ENCODE data around the gene TWF1. TPM values are rescaled to one million over a fixed set of nuclear protein-coding genes. Genes with fewer than 3 reads are reported as not detected.
A peak's percentile ranks its signal among the peaks of the same experiment; 100 is the strongest.

The TWF1 gene
- total and polyA plus RNA-seq, 9 of the 15 experiments (the other 6 are each of a cell fraction or from before 2014, with no cell fraction given), result 10.3 to 29.4 (median 23.4) TPM

DNA sequence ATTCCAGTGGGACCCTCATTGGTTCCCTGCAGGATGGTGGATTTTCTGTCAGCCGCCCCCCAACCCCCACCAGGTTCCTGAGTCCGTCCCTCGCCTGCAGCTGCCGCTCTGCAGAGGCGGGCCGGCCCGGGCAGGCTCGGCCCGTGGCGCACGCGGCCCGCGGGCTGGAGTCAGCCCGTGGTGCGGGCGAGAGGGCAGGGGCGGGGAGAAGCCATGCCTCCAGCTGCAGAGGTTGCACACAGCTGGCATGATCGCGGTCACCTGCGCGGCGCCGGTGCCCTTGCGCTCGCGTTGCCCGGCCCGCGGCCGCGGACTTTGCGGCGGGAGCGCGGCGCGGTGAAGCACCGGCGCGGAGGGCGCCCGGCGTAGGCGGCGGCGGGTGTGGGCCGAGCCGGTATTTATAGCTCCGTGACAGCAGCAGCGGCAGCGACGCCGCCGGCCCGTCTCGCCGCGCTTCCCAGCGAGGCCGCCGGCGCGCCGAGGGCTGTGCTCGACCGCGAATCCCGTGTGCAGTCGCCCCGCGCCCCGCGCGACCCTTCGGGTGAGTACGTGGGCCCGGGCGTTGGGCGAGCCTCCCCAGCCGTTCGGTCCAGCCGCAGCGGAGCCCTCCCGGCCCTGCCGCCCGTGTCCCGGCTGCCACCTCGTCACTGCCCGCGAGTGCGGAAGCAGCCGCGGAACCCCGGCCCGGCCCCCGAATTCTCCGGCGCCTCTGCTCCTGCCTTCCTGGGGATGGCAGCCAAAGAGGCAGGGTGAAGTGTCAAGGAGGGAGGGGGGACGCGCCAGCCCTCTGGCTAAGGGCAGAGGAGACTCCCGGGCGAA lies 29.7 kb upstream of the TWF1 start, which contains the start of gene TMEM117 (continued):
- TF ChIP-seq, protein P1, sequence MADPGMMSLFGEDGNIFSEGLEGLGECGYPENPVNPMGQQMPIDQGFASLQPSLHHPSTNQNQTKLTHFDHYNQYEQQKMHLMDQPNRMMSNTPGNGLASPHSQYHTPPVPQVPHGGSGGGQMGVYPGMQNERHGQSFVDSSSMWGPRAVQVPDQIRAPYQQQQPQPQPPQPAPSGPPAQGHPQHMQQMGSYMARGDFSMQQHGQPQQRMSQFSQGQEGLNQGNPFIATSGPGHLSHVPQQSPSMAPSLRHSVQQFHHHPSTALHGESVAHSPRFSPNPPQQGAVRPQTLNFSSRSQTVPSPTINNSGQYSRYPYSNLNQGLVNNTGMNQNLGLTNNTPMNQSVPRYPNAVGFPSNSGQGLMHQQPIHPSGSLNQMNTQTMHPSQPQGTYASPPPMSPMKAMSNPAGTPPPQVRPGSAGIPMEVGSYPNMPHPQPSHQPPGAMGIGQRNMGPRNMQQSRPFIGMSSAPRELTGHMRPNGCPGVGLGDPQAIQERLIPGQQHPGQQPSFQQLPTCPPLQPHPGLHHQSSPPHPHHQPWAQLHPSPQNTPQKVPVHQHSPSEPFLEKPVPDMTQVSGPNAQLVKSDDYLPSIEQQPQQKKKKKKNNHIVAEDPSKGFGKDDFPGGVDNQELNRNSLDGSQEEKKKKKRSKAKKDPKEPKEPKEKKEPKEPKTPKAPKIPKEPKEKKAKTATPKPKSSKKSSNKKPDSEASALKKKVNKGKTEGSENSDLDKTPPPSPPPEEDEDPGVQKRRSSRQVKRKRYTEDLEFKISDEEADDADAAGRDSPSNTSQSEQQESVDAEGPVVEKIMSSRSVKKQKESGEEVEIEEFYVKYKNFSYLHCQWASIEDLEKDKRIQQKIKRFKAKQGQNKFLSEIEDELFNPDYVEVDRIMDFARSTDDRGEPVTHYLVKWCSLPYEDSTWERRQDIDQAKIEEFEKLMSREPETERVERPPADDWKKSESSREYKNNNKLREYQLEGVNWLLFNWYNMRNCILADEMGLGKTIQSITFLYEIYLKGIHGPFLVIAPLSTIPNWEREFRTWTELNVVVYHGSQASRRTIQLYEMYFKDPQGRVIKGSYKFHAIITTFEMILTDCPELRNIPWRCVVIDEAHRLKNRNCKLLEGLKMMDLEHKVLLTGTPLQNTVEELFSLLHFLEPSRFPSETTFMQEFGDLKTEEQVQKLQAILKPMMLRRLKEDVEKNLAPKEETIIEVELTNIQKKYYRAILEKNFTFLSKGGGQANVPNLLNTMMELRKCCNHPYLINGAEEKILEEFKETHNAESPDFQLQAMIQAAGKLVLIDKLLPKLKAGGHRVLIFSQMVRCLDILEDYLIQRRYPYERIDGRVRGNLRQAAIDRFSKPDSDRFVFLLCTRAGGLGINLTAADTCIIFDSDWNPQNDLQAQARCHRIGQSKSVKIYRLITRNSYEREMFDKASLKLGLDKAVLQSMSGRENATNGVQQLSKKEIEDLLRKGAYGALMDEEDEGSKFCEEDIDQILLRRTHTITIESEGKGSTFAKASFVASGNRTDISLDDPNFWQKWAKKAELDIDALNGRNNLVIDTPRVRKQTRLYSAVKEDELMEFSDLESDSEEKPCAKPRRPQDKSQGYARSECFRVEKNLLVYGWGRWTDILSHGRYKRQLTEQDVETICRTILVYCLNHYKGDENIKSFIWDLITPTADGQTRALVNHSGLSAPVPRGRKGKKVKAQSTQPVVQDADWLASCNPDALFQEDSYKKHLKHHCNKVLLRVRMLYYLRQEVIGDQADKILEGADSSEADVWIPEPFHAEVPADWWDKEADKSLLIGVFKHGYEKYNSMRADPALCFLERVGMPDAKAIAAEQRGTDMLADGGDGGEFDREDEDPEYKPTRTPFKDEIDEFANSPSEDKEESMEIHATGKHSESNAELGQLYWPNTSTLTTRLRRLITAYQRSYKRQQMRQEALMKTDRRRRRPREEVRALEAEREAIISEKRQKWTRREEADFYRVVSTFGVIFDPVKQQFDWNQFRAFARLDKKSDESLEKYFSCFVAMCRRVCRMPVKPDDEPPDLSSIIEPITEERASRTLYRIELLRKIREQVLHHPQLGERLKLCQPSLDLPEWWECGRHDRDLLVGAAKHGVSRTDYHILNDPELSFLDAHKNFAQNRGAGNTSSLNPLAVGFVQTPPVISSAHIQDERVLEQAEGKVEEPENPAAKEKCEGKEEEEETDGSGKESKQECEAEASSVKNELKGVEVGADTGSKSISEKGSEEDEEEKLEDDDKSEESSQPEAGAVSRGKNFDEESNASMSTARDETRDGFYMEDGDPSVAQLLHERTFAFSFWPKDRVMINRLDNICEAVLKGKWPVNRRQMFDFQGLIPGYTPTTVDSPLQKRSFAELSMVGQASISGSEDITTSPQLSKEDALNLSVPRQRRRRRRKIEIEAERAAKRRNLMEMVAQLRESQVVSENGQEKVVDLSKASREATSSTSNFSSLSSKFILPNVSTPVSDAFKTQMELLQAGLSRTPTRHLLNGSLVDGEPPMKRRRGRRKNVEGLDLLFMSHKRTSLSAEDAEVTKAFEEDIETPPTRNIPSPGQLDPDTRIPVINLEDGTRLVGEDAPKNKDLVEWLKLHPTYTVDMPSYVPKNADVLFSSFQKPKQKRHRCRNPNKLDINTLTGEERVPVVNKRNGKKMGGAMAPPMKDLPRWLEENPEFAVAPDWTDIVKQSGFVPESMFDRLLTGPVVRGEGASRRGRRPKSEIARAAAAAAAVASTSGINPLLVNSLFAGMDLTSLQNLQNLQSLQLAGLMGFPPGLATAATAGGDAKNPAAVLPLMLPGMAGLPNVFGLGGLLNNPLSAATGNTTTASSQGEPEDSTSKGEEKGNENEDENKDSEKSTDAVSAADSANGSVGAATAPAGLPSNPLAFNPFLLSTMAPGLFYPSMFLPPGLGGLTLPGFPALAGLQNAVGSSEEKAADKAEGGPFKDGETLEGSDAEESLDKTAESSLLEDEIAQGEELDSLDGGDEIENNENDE (IDR thresholded peaks at IDR 0.05; ENCODE audit: low read depth, low read length), result no peak
- no peak for TF ChIP-seq SAFB (IDR thresholded peaks at IDR 0.05; ENCODE audit: borderline replicate concordance, low read depth, low read length)
- 0 out of 2 replicates have a peak, but pooled peaks have one; percentile 64 for TF ChIP-seq ZNF282 (CRISPR knock-in tag; IDR thresholded peaks at IDR 0.05)
- TF ChIP-seq NFIX (CRISPR knock-in tag; IDR thresholded peaks at IDR 0.05; ENCODE audit: low read depth), result no peak
- no peak for TF ChIP-seq POLR2AphosphoS2 (IDR thresholded peaks at IDR 0.05; ENCODE audit: low read length)
- TF ChIP-seq, protein P2, sequence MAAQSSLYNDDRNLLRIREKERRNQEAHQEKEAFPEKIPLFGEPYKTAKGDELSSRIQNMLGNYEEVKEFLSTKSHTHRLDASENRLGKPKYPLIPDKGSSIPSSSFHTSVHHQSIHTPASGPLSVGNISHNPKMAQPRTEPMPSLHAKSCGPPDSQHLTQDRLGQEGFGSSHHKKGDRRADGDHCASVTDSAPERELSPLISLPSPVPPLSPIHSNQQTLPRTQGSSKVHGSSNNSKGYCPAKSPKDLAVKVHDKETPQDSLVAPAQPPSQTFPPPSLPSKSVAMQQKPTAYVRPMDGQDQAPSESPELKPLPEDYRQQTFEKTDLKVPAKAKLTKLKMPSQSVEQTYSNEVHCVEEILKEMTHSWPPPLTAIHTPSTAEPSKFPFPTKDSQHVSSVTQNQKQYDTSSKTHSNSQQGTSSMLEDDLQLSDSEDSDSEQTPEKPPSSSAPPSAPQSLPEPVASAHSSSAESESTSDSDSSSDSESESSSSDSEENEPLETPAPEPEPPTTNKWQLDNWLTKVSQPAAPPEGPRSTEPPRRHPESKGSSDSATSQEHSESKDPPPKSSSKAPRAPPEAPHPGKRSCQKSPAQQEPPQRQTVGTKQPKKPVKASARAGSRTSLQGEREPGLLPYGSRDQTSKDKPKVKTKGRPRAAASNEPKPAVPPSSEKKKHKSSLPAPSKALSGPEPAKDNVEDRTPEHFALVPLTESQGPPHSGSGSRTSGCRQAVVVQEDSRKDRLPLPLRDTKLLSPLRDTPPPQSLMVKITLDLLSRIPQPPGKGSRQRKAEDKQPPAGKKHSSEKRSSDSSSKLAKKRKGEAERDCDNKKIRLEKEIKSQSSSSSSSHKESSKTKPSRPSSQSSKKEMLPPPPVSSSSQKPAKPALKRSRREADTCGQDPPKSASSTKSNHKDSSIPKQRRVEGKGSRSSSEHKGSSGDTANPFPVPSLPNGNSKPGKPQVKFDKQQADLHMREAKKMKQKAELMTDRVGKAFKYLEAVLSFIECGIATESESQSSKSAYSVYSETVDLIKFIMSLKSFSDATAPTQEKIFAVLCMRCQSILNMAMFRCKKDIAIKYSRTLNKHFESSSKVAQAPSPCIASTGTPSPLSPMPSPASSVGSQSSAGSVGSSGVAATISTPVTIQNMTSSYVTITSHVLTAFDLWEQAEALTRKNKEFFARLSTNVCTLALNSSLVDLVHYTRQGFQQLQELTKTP (IDR thresholded peaks at IDR 0.05; ENCODE audit: low read depth in 1 of 2, partially characterized antibody in 2 of 2), result no peak
- TF ChIP-seq TAF9B (IDR thresholded peaks at IDR 0.05; ENCODE audit: partially characterized antibody), result no peak
- no peak for TF ChIP-seq ZNF121 (CRISPR knock-in tag; conservative IDR thresholded peaks at IDR 0.05)
- no peak for TF ChIP-seq ZNF584 (CRISPR knock-in tag; IDR thresholded peaks at IDR 0.05; ENCODE audit: low read depth)
- no peak for TF ChIP-seq PHB2 (IDR thresholded peaks at IDR 0.05; ENCODE audit: low read depth)
- no peak for TF ChIP-seq OTX1 (CRISPR knock-in tag; IDR thresholded peaks at IDR 0.05)
